ENCODE data around the gene PIAS4. TPM values are rescaled to one million over a fixed set of nuclear protein-coding genes. Genes with fewer than 3 reads are reported as not detected.

The PIAS4 gene
- total and polyA plus RNA-seq, 2 donors (not counting 3 experiments of a cell fraction or from before 2014, with no cell fraction given) = 26.2 to 46.2 TPM

GRCh38 chr19:4059891-4060620 is 52.5 kb downstream of the PIAS4 start:
- Histone ChIP-seq H3K9me3 (replicated peaks; ENCODE audit: control insufficient read depth, insufficient read depth, low read length) (no peaks in the 10 kb centered on the region), H3K4me2 (ENCODE audit: insufficient read depth, low read length) (no peak overlapping the region), H3K4me3 (replicated peaks in 1 of 3; ENCODE audit: insufficient read depth in 1 of 3, low read depth in 1 of 3, low read length in 3 of 3) (no peak overlapping the region), H3K36me3 (ENCODE audit: control insufficient read depth in 2 of 2, extremely low read depth in 1 of 2, insufficient read depth in 2 of 2, low read length in 2 of 2) (peaks cover 0 to 8% of the 10 kb centered on the region in 2 experiments), H2AFZ (ENCODE audit: low read depth, low read length) (no peak overlapping the region), H3K27me3 (ENCODE audit: control insufficient read depth in 2 of 2, insufficient read depth in 2 of 2, low read length in 2 of 2) (no peaks in the 10 kb centered on the region), H3K9ac (replicated peaks; ENCODE audit: extremely low read depth, insufficient read depth, low read length) (no peak overlapping the region), H4K20me1 (replicated peaks; ENCODE audit: control insufficient read depth, extremely low read depth, insufficient read depth, low read length) (no peaks in the 10 kb centered on the region), H3K9me1 (replicated peaks; ENCODE audit: control insufficient read depth, extremely low read depth, insufficient read depth, low read length) (no peaks in the 10 kb centered on the region), H3K4me1 (ENCODE audit: control insufficient read depth, extremely low read depth, insufficient read depth, low read length) (peaks cover 25% of the 10 kb centered on the region), H3K79me2 (ENCODE audit: control insufficient read depth, insufficient read depth, low read length) (peaks cover 96% of the 10 kb centered on the region), H3K27ac (ENCODE audit: insufficient read depth, low read depth, low read length) (no peak overlapping the region)
- FAIRE-seq (no peak), DNase-seq (ENCODE audit: low read depth, low spot score) (no peak)
- no TSS peak for BruUV-seq (replicated peaks)
- dilution Hi-C loops (cut with MboI; ENCODE audit: extremely low pct_ligation_motif_present, low sequenced_read_pairs) (no loop called here), intact Hi-C loops (cut with micrococcal nuclease) (loop anchor here (5.0 kb wide), 1 partner anchor 53 kb away; the partner anchor contains the start of gene PIAS4)
- POLR2A ChIA-PET = no interaction called here
- TF ChIP-seq POLR2A (IDR thresholded peaks at IDR 0.05; ENCODE audit: low read depth, low read length) (no peak), MAX (IDR thresholded peaks at IDR 0.05; ENCODE audit: insufficient read depth, insufficient read length) (no peak), EZH2 (IDR thresholded peaks at IDR 0.05; ENCODE audit: borderline replicate concordance, low read depth, low read length, severe bottlenecking) (no peak), POLR2AphosphoS5 (IDR thresholded peaks at IDR 0.05; ENCODE audit: insufficient read depth, low read depth, low read length) (no peak), MYC (IDR thresholded peaks at IDR 0.05; ENCODE audit: low read depth, low read length) (no peak), FOS (IDR thresholded peaks at IDR 0.05; ENCODE audit: borderline replicate concordance, insufficient read depth, low read length) (no peak), CTCF (IDR thresholded peaks at IDR 0.05; ENCODE audit: extremely low read depth in 1 of 2, insufficient read depth in 1 of 2, low read depth in 1 of 2, low read length in 2 of 2) (no peak)
- CTCF ChIA-PET = no interaction called here
